ENCODE measurements around the gene FRRS1.

FRRS1 gene

DNA sequence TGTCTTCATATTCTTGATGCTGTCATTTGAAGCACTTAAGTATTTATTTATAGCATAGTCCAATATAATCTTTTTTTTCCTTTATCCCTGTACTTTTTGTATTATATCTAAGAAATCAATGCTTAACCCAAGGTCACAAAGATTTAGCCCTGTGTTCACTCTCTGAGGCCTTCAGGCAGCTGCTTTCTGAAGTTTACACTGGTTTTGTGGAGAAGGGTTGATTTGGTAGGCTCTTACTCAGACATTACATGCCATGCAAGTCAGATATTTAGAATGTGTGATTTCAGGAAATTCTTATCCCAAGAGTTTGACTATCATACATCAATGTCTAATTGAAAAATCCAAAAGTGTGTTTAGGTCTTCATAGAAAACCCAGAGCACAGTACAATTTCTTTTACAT lies 64.2 kb downstream of the FRRS1 start:
- TF ChIP-seq, protein P1, sequence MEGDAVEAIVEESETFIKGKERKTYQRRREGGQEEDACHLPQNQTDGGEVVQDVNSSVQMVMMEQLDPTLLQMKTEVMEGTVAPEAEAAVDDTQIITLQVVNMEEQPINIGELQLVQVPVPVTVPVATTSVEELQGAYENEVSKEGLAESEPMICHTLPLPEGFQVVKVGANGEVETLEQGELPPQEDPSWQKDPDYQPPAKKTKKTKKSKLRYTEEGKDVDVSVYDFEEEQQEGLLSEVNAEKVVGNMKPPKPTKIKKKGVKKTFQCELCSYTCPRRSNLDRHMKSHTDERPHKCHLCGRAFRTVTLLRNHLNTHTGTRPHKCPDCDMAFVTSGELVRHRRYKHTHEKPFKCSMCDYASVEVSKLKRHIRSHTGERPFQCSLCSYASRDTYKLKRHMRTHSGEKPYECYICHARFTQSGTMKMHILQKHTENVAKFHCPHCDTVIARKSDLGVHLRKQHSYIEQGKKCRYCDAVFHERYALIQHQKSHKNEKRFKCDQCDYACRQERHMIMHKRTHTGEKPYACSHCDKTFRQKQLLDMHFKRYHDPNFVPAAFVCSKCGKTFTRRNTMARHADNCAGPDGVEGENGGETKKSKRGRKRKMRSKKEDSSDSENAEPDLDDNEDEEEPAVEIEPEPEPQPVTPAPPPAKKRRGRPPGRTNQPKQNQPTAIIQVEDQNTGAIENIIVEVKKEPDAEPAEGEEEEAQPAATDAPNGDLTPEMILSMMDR (IDR thresholded peaks at IDR 0.05; ENCODE audit: low read depth, low read length, missing control alignments), result no peak
- Histone ChIP-seq H3K27me3 (replicated peaks) (no peaks in the 10 kb centered on the region), H3K36me3 (replicated peaks) (no peaks in the 10 kb centered on the region), H3K4me3 (ENCODE audit: low read depth, low read length) (no peak overlapping the region), H3K27ac (no peak overlapping the region)
- no peak for DNase-seq
- in situ Hi-C loops (cut with HindIII; ENCODE audit: low pct_ligation_motif_present, low sequenced_read_pairs), result no loop called here

DNA sequence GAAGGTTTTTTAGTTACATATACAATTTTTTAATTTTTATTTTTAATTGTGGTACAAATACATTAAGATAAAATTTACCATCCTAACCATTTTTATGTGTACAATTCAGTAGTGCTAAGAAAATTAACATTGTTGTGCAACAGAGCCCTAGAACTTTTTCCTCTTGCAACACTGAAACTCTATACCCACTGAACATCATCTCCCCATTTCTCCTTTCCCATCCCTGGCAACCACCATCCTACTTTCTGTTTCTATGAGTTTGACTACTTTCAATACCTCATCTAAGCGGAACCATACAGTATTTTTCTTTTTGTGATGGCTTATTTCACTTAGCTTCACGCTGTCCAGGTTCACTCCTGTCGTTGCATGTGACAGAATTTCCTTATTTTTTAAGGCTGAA lies 66.4 kb downstream of the FRRS1 start:
- H3K36me3 ChIP-seq (replicated peaks), result no peaks in the 10 kb centered on the region
- TF ChIP-seq, protein P1 (IDR thresholded peaks at IDR 0.05; ENCODE audit: low read depth, low read length, missing control alignments), result no peak
- no peak for DNase-seq
- H3K27me3 ChIP-seq (replicated peaks), result no peaks in the 10 kb centered on the region
- in situ Hi-C loops (cut with HindIII; ENCODE audit: low pct_ligation_motif_present, low sequenced_read_pairs), result no loop called here
- no peak overlapping the region for H3K27ac ChIP-seq
- H3K4me3 ChIP-seq (ENCODE audit: low read depth, low read length), result no peak overlapping the region

DNA sequence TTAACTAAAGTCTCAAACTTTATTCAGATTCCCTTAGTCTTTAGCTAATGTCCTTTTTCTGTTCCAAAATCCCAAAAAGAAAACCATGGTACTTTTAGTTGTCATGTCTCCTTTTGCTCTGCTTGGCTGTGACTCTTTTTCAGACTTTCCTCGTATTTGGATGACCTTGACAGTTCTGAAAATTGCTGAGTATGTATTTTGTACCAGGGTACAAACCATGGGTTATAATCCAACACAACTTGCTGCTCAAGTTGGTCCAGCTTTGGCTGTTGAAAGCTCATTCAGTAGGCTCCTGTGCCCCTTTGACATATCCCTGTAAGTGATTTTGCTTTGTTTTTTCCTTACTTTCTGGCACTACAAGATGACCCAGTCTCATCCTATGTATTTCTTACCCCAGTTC lies 68.9 kb downstream of the FRRS1 start:
- no peak for DNase-seq
- TF ChIP-seq, protein P1 (IDR thresholded peaks at IDR 0.05; ENCODE audit: low read depth, low read length, missing control alignments), result no peak
- in situ Hi-C loops (cut with HindIII; ENCODE audit: low pct_ligation_motif_present, low sequenced_read_pairs), result no loop called here
- Histone ChIP-seq H3K36me3 (replicated peaks) (no peaks in the 10 kb centered on the region), H3K27me3 (replicated peaks) (no peaks in the 10 kb centered on the region), H3K27ac (no peak overlapping the region), H3K4me3 (ENCODE audit: low read depth, low read length) (no peak overlapping the region)

DNA sequence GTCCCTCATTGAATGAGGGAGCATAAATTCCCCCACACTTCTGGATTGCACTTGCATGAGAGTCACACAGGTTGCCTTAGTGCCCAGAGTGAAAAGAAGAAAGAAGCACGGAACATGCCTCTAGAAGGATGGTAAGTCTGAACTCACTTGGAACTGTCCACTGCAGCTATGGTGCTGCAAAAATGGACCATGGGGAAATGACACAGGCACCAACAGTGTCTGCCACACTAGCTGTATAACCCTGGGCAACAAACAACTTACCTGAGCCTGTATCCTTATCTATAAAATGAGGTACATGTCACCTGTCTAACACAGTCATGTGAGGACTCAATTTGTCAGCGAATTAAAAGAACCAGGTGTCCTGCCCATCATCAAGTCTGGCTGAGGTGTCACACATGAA lies 69.8 kb downstream of the FRRS1 start:
- TF ChIP-seq, protein P1 (IDR thresholded peaks at IDR 0.05; ENCODE audit: low read depth, low read length, missing control alignments), result no peak
- H3K27me3 ChIP-seq (replicated peaks), result no peaks in the 10 kb centered on the region
- in situ Hi-C loops (cut with HindIII; ENCODE audit: low pct_ligation_motif_present, low sequenced_read_pairs), result no loop called here

GRCh38 chr1:99691175-99691574 lies 75.3 kb downstream of the FRRS1 start:
- no peak overlapping the region for H3K4me3 ChIP-seq (ENCODE audit: low read depth, low read length)
- H3K27me3 ChIP-seq (replicated peaks), result no peaks in the 10 kb centered on the region
- no peak overlapping the region for H3K27ac ChIP-seq
- TF ChIP-seq, protein P1 (IDR thresholded peaks at IDR 0.05; ENCODE audit: low read depth, low read length, missing control alignments), result no peak
- no peak for DNase-seq
- no peaks in the 10 kb centered on the region for H3K36me3 ChIP-seq (replicated peaks)
- in situ Hi-C loops (cut with HindIII; ENCODE audit: low pct_ligation_motif_present, low sequenced_read_pairs), result no loop called here

More for the DNA sequence above, 69.8 kb downstream of the FRRS1 start:
- Histone ChIP-seq H3K27ac (no peak overlapping the region), H3K36me3 (replicated peaks) (no peaks in the 10 kb centered on the region), H3K4me3 (ENCODE audit: low read depth, low read length) (no peak overlapping the region)
- DNase-seq, result no peak

GRCh38 chr1:99685516-99686180 lies 80.8 kb downstream of the FRRS1 start:
- DNase-seq, result peak; percentile 90
- in situ Hi-C loops (cut with HindIII; ENCODE audit: low pct_ligation_motif_present, low sequenced_read_pairs), result no loop called here
- peak overlapping the region; percentile 57 for H3K27ac ChIP-seq

More at GRCh38 chr1:99685516-99686180, 80.8 kb downstream of the FRRS1 start:
- H3K36me3 ChIP-seq (replicated peaks), result no peaks in the 10 kb centered on the region
- TF ChIP-seq, protein P1 (IDR thresholded peaks at IDR 0.05; ENCODE audit: low read depth, low read length, missing control alignments), result peak; percentile 70
- no peak overlapping the region for H3K4me3 ChIP-seq (ENCODE audit: low read depth, low read length)
- no peaks in the 10 kb centered on the region for H3K27me3 ChIP-seq (replicated peaks)
